ENCODE results near the gene PKN2.

GRCh38 chr1:88740784-88741183 lies 56.7 kb downstream of the PKN2 start:
- TF ChIP-seq CTCF (IDR thresholded peaks at IDR 0.05): no peak
- TF ChIP-seq POLR2A (IDR thresholded peaks at IDR 0.05): no peak

All from testis (tissue), 2 donors.